Urinary bladder (tissue), 4 donors: Measurements from ENCODE around the gene IP6K1. TPM values are rescaled to one million over a fixed set of nuclear protein-coding genes. Genes with fewer than 3 reads are reported as not detected.

ENCODE experiments used
- DNase-seq: peaks from one replicate; pipeline ENCODE4 v3.0.0-alpha.2; 2015; ENCODE audit errors: extremely low spot score
- H3K27ac ChIP-seq: one replicate; pipeline ENCODE4 v1.5.1; 2013; ENCODE audit warnings: low read depth, mild to moderate bottlenecking, moderate library complexity
- H3K36me3 ChIP-seq: one replicate; pipeline ENCODE4 v1.6.1; 2013; ENCODE audit warnings: mild to moderate bottlenecking, moderate library complexity; ENCODE audit not compliant: insufficient read depth
- H3K4me1 ChIP-seq: one replicate; pipeline ENCODE4 v1.6.1; 2013; ENCODE audit warnings: mild to moderate bottlenecking, moderate library complexity; ENCODE audit not compliant: insufficient read depth
- H3K4me3 ChIP-seq: one replicate; pipeline ENCODE4 v1.5.1; 2013; ENCODE audit warnings: low read depth, low read length
- WGBS: extraction: QIAGEN DNeasy Blood & Tissue Kit; methylation state at CpG from one replicate; pipeline ENCODE4 v1.1.7; 2013; 5-methylcytosine and 5-hydroxymethylcytosine counted together
- polyA plus RNA-seq: library from polyadenylated mRNA; stranded (reverse); fragments of 200-250 nt; gene quantifications from one replicate; pipeline ENCODE4 v1.2.3, GENCODE V29; 2013
- total RNA-seq: library from RNA; depleted of rRNA; stranded (reverse); fragments of >200 nt; gene quantifications from one replicate; pipeline ENCODE4 v1.2.3, GENCODE V29; 2014
- donor health status: healthy with polysubstance abuse.
- donor health status: healthy.

IP6K1 gene
- total and polyA plus RNA-seq, 2 donors = 31.0 to 31.6 TPM

DNA sequence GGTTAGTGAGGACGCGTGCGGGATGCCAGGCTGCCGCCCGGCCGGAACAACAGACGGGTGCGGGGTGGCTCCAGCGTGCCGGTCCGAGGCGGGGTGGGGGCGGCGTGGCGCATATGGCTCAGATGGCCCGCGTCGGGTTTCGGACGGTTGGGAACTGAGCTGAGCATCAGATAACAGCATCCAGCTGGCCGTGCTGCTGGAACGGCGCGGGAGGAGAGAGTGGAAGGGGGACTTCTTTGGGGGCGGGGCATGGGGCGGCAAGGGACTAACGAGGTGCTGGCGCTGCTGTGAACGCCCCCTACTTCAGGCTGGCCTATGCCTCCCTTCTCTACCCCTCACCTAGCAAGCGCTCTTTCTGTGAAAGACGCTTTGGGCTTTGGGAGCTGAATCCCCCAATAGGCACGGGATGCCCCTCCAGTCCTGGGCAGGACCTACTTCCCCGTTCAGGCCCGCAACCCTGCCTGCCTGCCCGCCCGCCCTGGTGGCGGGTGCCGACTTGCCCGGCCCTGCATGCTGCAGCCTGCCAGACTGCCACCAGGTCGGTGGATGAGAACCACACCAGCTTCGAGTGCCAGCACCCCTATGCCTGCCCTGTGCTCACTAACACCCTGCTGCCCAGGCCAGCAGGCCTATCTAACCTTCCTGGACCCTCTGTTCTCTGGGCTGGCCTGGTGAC lies 17.3 kb upstream of the IP6K1 start:
- DNase-seq = peak; percentile 52
- Histone ChIP-seq H3K27ac (peak overlapping the region; percentile 83), H3K4me1 (no peaks in the 10 kb centered on the region), H3K36me3 (no peaks in the 10 kb centered on the region), H3K4me3 (peak overlapping the region; percentile 70)
- 1% methylated on average over 41 of the region's 41 CpGs for WGBS

DNA sequence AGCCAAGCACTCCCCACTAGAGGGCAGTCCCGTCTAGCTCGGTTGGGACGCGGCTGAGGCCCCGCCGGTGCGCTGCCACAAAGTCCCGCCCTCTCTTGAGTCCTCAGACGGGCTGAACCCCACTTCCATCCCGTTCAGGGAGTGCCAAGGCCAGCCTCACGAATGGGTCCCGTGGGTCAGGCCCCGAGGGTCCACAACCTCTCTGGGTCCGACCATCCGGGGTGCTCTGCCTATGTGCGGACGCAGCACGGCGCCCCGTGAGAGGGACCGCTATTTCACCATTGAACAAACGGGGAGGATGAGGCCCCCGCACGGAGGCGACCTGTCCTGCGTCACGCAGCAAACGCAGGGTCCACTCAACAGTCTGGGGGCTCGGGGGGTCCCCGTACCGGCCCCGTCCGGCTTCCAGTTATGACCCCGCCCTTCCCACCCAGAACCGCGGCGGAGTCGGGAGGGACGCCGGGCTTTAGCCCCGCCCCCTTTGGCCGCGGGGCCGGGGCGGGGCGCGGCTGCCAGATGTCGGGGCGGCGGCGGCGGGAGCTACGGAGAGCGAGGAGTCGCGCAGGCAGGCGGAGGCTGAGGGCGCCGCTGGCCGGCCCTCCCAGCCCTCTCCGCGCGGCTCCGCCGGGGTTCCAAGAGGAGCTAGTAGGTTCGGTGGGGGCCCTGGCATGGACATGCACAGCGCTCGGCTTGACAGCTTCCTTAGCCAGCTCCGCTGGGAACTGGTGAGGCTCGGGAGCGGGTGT lies 16.6 kb upstream of the IP6K1 start, which contains the start of gene INKA1:
INKA1 (plus strand) TSS at position 543 of the 746 bp plus-strand sequence; CDS start at position 675, 132 bp downstream.
- Histone ChIP-seq H3K27ac (peak within 1 kb of the TSS; percentile 83), H3K36me3 (no peaks in the 10 kb centered on the region), H3K4me3 (peak within 1 kb of the TSS; percentile 70), H3K4me1 (no peaks in the 10 kb centered on the region)
- peak; percentile 50 for DNase-seq
- under 1% methylated on average over 71 of the region's 71 CpGs for WGBS

DNA sequence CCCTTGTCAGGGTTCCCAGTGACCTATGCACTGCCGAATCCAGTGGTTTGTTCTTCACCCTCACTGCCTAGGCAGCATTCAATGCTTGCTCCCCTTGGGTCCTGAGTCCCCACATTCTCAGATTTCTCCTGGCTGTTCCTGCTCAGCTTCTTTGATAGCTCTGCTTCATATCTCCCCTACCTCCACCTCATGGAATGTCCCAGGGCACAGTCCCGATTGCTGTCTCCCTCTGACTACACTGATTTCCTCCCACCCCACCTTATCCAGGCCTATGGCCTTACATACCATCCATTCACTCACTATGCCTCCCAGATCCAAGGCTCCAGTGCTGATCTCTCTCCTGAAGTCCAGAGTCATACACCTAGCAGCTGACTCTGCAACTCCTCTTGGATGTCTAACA lies 14.8 kb upstream of the IP6K1 start:
- Histone ChIP-seq H3K4me3 (no peak overlapping the region), H3K27ac (no peak overlapping the region), H3K4me1 (no peaks in the 10 kb centered on the region), H3K36me3 (no peaks in the 10 kb centered on the region)
- whole genome bisulfite sequencing = 85% methylated on average over 2 of the region's 2 CpGs
- no peak for DNase-seq

DNA sequence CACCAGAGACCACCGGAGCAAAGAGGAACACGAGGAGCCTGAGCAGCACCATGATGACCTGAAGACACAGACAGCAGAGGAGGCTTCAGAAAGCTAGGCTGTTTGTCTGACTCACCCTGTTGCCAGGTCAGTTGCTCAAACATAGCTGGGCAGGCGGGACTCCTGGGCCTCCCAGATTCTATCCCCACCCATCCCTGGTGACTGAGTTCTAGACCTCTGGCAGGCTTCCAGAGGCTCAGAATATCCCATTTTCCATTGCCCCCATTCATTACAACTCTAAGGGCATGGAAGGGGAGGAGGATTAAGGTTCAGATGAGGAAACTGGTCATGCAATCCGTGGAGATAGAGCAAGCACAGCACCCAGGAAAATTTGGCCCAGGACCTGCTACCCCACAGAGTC lies 13.4 kb upstream of the IP6K1 start, which contains the start of gene CDHR4:
CDHR4 (minus strand) TSS at position 113 of the 400 bp plus-strand sequence; CDS start at position 52, 61 bp downstream.
- Histone ChIP-seq H3K27ac (no peak within 1 kb of the TSS), H3K36me3 (no peaks in the 10 kb centered on the region)

DNA sequence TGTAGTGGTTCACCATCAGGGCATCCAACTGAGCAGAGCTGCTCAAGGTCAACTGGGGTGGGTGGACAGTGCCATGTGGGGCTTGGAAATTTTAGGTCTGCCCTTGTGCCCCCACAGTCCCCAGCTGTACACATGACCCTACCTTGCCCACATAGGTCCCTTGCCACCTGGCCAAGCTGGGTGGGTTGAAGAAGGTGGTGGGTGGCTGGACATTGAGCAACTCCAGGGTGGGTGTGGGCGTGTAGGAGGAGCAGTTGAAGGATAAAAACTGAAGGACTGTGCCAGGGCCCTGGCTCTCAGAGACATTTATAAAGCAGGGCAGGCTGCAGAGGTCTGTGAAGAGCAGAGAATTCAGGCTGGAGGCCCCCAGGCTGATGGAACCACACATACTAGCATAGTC lies 12.8 kb upstream of the IP6K1 start:
- no peak overlapping the region for H3K4me3 ChIP-seq
- WGBS = 74% methylated on average over 1 of the region's 1 CpG
- H3K27ac ChIP-seq = no peak overlapping the region

More for the DNA sequence above, 13.4 kb upstream of the IP6K1 start, which contains the start of gene CDHR4:
- Histone ChIP-seq H3K4me3 (no peak within 1 kb of the TSS), H3K4me1 (no peaks in the 10 kb centered on the region)
- no peak for DNase-seq
- WGBS = 64% methylated on average over 4 of the region's 4 CpGs

DNA sequence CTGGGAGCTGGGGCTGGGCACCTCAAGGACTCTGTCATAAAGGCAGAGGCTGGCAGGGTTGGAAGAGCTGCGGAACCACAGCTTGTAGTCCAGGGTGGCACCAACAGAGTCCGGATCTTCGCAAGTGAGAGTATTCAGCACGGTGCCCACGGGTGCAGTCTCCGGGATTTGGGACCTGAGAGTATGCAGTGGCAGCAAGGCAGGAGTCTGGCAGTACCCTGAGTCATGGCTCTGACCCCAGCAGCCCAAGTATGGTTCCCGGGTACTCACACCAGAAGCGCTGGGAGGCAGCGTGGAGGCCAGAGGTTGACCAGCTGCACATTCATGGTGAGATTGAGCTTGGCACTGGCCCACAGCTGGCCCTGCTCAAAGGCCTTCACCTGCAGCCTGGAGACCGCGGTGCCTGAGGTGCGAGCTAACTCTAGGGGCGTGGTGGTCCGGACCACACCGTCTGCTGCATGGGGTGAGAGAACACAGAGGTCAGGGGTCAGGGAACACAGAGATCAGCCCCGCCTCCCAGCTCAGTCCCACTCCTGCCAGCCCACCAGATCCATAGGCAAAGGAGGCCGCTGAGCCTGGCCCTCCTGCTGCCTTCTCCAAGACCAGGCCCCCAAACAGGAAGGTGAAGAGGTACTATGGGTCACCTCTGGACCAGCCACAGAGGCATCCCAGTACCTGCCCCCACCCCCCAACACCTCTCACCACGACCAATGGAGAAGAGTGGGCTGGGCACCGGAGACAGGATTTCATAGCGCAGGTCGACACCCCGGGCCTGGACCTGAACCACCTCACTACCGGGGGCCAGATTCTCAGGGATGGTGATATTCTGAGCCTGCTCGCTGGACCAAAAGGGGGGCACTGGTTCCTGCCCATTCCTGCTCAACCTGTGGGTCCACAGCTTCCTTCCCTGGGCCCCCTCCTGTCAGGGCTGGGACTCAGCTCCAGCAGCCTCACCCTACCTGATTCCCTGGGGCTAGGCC lies 8.9 kb upstream of the IP6K1 start:
- Histone ChIP-seq H3K4me1 (no peaks in the 10 kb centered on the region), H3K27ac (no peak overlapping the region), H3K36me3 (no peaks in the 10 kb centered on the region), H3K4me3 (no peak overlapping the region)
- no peak for DNase-seq
- 82% methylated on average over 24 of the region's 24 CpGs for WGBS

More for the DNA sequence above, 12.8 kb upstream of the IP6K1 start:
- no peak for DNase-seq
- no peaks in the 10 kb centered on the region for H3K4me1 ChIP-seq
- H3K36me3 ChIP-seq = no peaks in the 10 kb centered on the region

DNA sequence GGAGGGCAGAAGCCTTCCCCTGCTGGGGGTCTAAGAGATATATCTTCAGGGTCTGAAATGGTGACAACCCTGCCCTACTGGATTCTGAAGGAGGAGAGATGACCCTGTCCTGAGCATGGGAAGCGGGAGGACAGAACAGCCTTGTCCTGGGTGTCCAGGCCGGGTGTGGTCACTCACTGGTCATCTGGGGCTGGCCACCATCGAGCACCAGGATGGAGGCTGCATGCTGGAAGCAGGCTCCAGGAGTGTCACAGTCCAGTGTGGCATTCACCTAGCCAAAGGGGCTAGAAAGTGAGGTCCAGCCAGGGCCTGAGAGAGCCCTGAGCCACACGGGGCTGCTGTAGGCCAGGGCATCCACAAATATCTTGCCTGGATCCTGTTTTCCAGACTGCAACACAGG lies 8.1 kb upstream of the IP6K1 start:
- DNase-seq = no peak
- no peak overlapping the region for H3K4me3 ChIP-seq
- WGBS = 86% methylated on average over 4 of the region's 4 CpGs
- no peaks in the 10 kb centered on the region for H3K4me1 ChIP-seq
- H3K36me3 ChIP-seq = no peaks in the 10 kb centered on the region
- no peak overlapping the region for H3K27ac ChIP-seq

DNA sequence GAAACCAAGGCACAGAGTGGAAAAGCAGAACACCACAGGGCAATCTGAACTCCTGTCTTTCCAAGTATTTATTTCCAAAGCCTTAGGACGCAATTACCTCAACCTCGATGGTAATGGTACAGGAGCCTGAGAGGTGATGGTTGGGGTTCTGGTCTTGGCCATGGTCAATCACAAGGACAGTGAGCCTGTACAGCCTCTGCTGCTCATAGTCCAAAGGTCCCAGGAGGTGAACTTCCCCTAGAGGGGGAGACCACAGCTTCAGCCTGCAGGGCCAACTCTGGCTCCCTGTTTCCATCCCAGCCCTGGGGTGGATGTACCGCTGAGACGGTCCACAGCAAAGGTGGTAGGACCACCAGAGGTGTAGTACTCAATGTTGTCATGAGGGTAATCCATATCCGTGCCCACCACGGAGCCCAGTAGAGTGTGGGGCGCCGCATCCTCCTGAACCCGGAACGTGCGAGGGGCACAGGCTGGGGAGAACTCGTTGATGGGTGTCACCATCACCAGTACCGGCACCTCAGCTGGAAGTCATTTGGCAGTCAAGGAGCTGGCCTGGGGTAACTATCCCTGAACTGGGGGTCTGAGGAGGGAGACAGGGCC lies 7.2 kb upstream of the IP6K1 start:
- Histone ChIP-seq H3K4me1 (no peaks in the 10 kb centered on the region), H3K36me3 (no peaks in the 10 kb centered on the region), H3K4me3 (no peak overlapping the region), H3K27ac (no peak overlapping the region)
- whole genome bisulfite sequencing = 93% methylated on average over 13 of the region's 13 CpGs
- no peak for DNase-seq

DNA sequence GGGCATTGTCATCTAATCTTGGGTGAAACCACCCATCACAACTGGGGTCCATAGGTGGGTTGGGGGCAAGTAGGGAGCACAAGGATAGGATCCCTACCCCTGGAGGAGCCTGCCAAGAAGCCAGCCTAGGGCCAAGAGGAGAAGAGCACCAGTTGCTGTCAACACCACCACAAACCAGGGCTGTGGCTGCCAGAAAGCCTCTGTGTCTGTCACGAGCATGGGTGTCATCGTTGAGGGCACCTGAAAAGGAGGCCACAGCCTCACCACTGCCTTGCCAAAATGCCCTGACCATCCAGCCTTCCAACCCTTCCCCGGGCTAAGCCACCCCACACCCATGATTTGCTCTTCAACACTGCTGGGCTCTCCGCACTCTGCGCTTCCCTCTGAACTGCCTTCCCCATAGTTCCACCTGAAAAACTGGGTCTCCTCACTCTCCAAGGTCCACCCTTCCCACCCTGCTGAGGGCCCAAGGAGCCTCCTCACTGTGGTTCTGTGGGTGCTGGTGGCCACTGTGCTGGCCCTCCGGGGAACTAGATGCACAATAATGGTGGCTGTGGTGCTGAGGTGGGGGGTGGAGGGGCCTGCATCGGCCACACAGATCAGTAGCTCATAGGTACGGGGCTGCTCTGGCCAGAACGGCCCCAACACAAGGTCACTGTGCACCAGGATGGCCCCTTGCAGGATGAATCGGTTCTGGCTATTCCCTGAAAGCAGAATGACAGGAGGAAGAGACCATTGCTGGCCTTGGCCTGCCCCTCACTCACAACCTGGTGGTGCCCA lies 6.2 kb upstream of the IP6K1 start:
- Histone ChIP-seq H3K4me1 (no peaks in the 10 kb centered on the region), H3K4me3 (no peak overlapping the region), H3K36me3 (no peaks in the 10 kb centered on the region), H3K27ac (no peak overlapping the region)
- no peak for DNase-seq
- 92% methylated on average over 10 of the region's 10 CpGs for WGBS

DNA sequence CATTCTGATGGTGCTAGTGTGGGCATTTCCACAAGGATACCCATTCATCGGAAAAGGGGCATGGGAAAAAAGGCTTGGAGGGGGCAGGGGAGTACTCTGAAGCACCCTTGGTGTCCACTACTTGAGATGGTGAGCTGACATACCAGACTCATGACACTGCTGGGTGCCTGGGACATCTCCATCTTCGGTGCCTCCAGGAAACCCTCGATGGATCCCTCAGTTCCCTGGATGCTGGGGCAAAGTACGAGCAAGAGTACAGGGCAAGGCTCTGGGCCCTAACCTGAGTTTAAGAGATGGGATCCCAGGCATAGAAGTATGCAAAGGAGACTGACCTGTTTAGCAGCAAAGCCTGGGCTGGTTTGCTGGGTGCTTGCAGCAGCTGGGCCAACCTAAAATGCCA lies 5.2 kb upstream of the IP6K1 start:
- Histone ChIP-seq H3K36me3 (no peaks in the 10 kb centered on the region), H3K4me3 (no peak overlapping the region), H3K27ac (no peak overlapping the region), H3K4me1 (no peaks in the 10 kb centered on the region)
- 91% methylated on average over 4 of the region's 4 CpGs for WGBS
- DNase-seq = no peak

DNA sequence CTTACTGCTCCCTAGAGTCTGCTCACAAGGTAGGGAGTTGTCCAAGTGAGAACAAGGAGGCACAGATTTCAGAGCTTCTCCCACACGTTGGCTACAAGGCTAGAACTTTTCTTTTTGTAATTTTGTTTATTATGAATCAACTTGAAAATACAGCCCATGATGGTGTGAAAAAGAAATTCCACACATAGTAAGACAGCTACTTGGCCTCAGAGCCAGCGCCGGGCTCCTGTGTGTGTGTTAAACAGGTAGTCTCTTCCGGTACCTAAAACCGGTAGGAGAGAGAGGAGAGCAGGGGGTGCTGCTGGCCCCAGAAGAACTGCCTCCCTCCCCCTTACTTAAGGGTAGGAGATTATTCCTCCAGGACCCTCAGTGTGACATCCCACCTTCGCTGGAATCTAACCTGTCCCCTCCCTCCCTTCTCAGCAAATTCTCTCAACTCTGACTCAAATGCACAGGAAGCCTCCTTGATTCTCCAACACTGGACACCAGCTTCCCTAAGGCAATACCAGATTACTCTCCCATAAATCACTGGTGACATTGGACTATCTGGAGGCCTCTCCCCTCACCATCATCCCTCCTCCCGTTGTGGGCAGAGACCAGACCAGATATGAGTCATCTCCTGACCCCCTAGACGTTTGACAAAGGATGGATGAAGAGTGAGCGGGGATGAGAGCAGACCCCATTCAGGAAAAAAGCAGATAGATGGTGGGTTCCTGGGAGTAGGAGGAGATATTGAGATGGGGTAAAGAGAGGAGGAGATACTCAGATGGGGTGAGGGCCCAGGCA lies 4.5 kb upstream of the IP6K1 start:
- no peaks in the 10 kb centered on the region for H3K36me3 ChIP-seq
- no peak overlapping the region for H3K27ac ChIP-seq
- H3K4me3 ChIP-seq = no peak overlapping the region
- DNase-seq = no peak
- no peaks in the 10 kb centered on the region for H3K4me1 ChIP-seq
- WGBS = 57% methylated on average over 9 of the region's 9 CpGs

DNA sequence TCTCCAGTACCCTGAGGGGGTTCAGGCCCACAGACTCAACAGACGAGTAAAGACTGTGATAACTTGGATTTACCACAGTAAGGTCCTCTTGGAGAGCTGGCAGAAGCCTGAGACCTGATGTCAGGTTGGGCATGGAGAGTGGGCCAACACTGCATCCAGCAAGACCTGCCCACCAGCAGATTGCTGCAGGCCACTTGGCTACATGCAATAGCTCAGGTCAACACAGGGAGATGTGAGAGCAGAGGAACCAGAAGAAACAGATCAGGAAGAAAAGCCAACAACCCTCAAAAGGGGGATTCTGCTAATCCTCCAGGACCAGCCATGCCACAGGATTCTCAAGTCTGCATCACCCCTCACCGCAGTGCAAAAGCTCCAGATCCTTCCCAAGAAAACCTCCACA lies 1.7 kb upstream of the IP6K1 start:
- Histone ChIP-seq H3K4me1 (no peaks in the 10 kb centered on the region), H3K27ac (no peak overlapping the region), H3K4me3 (no peak overlapping the region), H3K36me3 (no peaks in the 10 kb centered on the region)
- 97% methylated on average over 2 of the region's 2 CpGs for WGBS
- no peak for DNase-seq
